OCI-LY3 (cell line): ENCODE data around the gene TERF2IP.
A peak's percentile ranks its signal among the peaks of the same experiment; 100 is the strongest.

Experiments used
- CTCF ChIP-seq: fragments of 200-600, 300-600 bp; sonication (generic); IDR thresholded peaks from 2 replicates; pipeline ENCODE4 v1.5.1; 2014; ENCODE audit warnings: antibody characterized with exemption, low read length, low read depth
- EZH2phosphoT487 ChIP-seq: fragments of 200-600 bp; shearing (Covaris generic); IDR thresholded peaks from 2 replicates; pipeline ENCODE4 v1.6.1; 2018; ENCODE audit warnings: antibody characterized with exemption, mixed run types, low read depth

GRCh38 chr16:75621170-75621477 lies 26.4 kb upstream of the TERF2IP start:
- peak; percentile 62 for TF ChIP-seq CTCF
- TF ChIP-seq EZH2phosphoT487, result no peak
